ENCODE results near the gene LDLRAD4.

Gene LDLRAD4

DNA sequence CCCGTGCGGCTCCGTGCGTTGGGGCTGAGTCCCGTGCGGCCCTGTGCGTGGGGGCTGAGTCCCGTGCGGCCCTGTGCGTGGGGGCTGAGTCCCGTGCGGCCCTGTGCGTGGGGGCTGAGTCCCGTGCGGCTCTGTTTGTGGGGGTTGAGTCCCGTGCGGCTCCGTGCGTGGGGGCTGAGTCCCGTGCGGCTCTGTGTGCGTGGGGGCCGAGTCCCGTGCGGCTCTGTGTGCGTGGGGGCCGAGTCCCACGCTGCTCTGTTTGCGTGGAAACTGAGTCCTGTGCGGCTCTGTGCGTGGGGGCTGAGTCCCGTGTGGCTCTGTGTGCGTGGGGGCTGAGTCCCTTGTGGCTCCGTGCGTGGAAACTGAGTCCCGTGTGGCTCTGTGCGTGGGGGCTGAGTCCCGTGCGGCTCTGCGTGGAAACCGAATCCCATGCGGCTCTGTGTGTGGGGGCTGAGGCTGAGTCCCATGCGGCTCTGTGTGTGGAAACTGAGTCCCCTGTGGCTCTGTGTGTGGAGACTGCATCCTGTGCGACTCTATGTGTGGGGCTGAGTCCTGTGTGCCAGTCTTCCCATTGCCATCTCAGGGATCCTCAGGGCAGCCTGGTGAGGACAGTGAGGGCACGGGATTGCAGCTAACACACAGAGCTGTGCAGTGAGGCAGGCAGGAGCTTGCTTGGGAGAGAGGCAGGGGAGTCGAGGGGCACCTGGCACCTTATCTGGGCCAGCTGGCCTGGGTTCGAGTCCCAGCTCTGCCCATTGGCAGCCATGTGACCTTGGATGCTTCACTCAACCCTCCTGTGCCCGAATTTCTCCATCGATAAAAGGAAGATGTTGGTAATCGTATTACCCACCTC, 44.5 kb downstream of the LDLRAD4 start:
- TF ChIP-seq CTCF (IDR thresholded peaks at IDR 0.05; ENCODE audit: low read depth, low read length): no peak
- H3K4me3 ChIP-seq (ENCODE audit: low read depth, low read length): no peak overlapping the region

DNA sequence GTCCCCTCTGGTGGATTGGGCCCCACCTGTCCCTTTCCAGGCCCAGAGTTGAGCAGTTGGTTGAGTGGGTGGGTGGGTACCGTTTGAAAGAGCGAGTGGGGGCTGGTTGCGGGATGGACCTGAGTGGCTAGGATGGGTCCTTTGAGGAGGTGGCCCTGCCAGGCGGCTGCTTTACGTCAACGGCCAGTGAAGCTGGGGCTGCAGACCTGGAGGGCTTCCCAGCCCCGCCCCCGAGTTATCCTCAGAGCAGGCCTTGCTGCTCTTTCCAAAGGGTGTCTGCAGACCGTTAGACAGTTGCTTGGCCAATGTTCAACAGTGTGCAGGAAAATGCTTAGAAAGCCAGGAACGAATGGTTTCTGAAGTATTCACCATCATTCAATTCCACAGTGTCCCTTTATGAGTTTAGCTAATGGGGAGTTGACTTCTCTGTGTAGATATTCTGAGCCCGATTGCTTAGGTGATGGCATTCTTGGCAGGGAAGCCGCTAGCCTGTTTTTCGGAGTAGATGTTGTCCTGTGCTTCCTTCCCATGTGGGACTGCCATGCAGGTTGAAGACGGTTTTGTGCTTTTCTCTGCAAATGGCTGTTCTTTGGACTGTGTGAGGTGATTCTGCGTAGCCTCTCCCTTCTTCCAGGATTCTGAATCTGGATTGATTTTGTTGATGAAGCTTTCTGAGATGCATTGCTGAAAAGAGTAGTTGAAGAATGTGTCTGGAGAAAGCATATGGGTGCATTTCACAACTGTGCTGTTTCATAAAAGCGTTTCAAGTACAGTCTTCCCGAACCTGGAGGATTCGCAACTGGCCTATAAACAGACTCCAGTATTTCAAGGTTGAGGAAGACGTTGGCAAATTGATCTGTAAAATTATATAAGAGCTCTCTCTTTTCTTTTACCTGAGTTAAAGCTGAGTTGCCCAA, 45.8 kb downstream of the LDLRAD4 start:
- H3K4me3 ChIP-seq (ENCODE audit: low read depth, low read length): no peak overlapping the region
- no peak for TF ChIP-seq CTCF (IDR thresholded peaks at IDR 0.05; ENCODE audit: low read depth, low read length)

DNA sequence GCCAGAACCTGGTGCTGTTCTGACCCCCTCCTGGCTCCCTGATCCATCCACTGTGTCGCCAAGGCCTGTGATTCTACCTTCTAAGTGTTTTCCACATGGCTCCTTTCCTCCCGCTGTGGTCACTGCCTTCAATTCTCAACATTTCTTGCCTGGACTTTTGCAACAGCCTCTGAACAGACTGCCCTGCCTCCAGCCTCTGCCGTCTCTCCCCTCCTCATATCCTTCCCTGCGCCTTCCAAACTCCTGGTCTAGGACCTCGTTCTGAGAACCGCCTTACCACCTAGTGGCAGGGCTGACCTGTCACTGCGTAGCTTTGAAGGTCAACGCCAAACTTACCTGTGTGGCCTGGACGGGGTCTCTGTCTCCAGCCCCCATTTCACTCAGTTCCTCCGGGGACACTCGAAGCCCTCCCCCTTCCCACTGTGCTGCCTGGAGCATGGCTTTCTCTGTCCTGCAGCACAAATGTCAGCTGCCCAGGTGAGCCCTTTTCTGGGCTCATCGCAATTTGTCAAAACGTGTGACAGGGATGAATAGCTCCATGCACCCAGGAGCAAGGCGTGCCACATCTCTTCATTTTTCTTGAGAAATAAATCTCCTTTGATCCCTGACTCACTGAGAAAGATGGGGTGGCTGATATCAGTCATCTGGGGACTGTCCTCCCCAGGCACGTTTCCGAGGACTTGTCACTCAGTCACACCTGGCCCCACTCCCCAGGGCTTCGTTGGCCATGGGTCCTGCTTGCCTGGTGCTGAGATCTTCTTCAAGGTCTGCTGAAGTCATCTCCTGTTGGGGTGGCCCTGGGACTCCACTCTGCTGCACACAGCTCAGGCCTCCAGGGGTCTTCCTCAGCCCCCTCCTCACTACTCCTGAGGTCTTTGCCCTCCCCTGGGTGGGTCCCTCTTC, 46.7 kb downstream of the LDLRAD4 start:
- no peak for TF ChIP-seq CTCF (IDR thresholded peaks at IDR 0.05; ENCODE audit: low read depth, low read length)
- no peak overlapping the region for H3K4me3 ChIP-seq (ENCODE audit: low read depth, low read length)

- TF ChIP-seq CTCF (IDR thresholded peaks at IDR 0.05; ENCODE audit: low read depth, low read length): no peak
Observed at GRCh38 chr18:13265911-13266217, 47.3 kb downstream of the LDLRAD4 start.

DNA sequence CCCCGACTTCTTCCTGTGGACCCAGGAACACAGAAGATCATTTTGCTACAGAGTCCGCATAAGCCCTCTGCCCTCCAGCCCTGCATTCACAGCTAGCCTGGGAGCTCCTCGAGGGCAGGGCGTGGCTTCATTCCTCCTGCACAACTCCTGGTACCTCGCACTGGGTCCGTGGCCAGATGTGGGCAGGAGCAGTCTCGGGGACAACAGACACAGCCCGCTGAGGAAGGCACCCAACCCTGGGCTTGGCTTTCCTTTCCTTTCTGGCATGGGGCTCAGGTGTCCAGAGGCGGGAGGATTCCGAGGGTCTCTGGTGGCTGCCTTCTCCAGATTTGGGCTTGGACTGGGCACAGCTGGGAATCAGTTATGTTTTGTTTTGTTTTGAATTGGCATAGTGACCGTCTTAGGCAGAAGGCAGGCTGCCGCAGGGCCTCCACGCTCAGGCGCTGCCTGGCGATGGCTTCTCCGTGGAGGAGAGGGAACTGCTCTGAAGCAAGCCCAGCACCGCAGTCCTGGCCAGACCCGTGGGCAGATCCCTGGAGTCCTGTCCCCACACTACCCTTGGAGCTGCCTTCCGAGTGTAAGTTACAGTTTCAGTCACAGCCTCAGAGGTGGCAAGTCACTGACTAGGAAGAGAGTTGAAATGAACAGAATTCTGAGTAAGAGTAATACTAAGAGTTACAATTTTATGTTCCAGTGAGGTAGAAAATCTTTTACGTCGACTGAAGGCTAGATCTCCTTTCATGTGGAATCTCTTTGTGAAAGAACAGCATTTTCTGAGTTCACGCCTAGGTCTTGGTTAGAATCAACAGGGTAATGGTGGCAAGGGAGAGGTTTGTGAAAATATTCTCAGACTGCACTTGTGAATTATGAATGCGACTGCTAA, 47.9 kb downstream of the LDLRAD4 start:
- H3K4me3 ChIP-seq (ENCODE audit: low read depth, low read length): no peak overlapping the region
- TF ChIP-seq CTCF (IDR thresholded peaks at IDR 0.05; ENCODE audit: low read depth, low read length): no peak

More at GRCh38 chr18:13265911-13266217, 47.3 kb downstream of the LDLRAD4 start:
- no peak overlapping the region for H3K4me3 ChIP-seq (ENCODE audit: low read depth, low read length)

DNA sequence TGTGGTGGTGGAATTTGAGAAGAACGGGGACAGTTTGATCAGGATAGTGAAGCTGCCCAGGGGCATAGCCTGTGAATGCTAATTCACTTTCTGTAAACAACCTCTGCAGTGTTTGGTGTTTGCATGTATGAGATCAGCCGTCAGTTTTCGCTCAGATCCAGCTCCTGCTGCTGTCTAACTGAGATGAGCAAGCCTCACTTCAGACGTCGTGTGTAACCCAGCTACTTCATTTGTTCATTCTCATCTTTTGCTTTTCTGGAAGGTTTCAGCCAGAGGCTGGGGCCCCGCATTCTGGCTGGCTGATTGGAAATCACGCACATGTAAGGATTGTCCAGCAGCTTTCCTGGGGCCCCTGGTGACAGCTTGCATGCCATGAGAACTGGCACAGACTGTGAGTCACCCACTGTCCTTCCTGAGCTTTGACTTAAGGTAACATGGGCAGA, 48.9 kb downstream of the LDLRAD4 start:
- no peak overlapping the region for H3K4me3 ChIP-seq (ENCODE audit: low read depth, low read length)
- TF ChIP-seq CTCF (IDR thresholded peaks at IDR 0.05; ENCODE audit: low read depth, low read length): no peak
